Activated CD4-positive, alpha-beta T cell treated with anti-CD3 and anti-CD28 coated beads, Interleukin-2, amount 50 U/mL, for 24 hours (primary cell): ENCODE results near the gene CHRM5.
A peak's percentile ranks its signal among the peaks of the same experiment; 100 is the strongest.
"Not testable (repeated sequence)": the region's sequence is repeated elsewhere in the genome, so short reads cannot be mapped to it uniquely, and the experiment has no call there.

ENCODE experiments used
- DNase-seq, 2 donors: peaks; one replicate each; pipeline ENCODE4 v3.0.0-alpha.2; 2020; ENCODE audit warnings: low read depth in 1 of 2, low spot score in 1 of 2

Gene CHRM5

GRCh38 chr15:34038871-34039789 is 70.8 kb downstream of the CHRM5 start, which contains the start of gene AVEN:
AVEN (minus strand) TSS chr15:34039204; CDS start chr15:34039046, 158 bp downstream.
- peak; percentile 43 to 46 for DNase-seq

GRCh38 chr15:34039790-34040113 is 71.5 kb downstream of the CHRM5 start:
- DNase-seq, result no peak

GRCh38 chr15:34043391-34043790 is 75.1 kb downstream of the CHRM5 start:
- DNase-seq, result no peak

DNA sequence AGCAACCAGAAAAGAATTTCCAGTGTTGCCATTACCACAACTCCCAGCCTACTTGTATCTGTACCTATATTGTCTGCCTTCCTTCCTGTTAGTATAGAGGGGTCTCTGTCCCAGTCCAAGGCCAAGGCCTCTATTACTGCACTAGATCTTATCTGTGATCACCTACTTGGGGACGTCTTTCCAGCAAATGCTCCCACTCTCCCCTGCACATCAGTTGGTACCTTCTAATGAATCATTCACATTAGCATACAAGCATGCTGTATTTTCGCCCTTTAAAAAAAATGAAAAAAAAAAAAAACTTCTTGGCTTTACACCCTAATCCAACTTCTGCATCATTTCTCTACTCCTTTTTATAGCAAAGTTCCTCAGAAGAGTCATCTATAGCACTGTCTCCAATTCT is 75.5 kb downstream of the CHRM5 start:
- no peak for DNase-seq

DNA sequence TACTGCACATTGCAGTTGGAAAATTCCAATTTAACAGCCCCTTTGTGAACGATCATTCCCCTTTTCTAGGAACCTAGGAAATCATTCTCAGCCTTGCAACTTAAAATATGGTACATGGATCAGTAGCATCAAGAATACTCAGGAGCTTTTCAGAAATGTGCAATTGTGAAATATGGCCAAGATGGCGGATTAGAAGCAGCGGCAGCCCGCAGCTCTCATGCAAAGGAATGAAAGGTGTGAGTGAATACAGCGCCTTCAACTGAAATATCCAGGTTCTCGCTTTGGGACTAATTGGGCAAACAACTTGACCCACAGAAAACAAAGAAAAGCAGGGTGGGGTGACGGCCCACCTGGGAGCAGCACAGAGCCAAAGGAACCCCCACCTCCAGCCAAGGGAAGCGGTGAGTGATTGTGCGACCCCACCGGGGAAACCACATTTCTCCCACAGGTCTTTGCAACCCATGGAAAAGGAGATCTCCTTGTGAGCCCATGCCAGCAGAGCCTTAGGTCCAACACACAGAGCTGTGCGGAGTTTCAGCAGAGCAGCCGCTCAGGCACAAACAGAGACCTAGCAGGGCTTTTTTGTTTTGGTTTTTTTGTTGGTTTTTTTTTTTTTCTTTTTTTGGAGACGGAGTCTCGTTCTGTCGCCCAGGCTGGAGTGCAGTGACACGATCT is 78.3 kb downstream of the CHRM5 start:
- DNase-seq, result no peak

GRCh38 chr15:34047893-34048775 is 79.8 kb downstream of the CHRM5 start:
- DNase-seq, result no peak

- DNase-seq, result no peak
These were observed 80.8 kb downstream of the CHRM5 start for GRCh38 chr15:34049112-34049511.

- not testable (repeated sequence) for DNase-seq
These were observed 82.1 kb downstream of the CHRM5 start for GRCh38 chr15:34050385-34050784.

GRCh38 chr15:34054081-34054707 is 85.9 kb downstream of the CHRM5 start:
- DNase-seq, result no peak

GRCh38 chr15:34055868-34056595 is 87.7 kb downstream of the CHRM5 start:
- DNase-seq, result no peak

GRCh38 chr15:34056911-34057310 is 88.6 kb downstream of the CHRM5 start:
- no peak for DNase-seq

DNA sequence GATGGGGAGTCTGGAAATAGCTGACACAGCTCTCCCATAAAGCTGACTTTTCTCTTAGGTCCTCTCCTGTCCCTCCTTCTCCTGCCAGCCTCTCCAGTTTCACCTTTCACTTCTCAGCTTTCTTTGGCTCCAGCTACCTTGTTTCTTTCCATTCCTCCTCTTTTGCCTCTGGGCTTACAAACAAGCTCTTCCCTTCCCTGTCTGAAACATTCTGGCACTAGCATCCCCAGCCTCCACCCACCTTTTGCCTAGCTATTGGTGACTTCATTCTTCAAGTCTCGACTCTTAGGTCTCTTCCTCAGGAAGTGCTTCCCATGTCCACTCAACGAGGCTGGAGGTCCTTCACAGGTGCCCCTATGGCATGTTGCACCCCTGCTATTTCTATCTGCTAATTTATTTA is 91.2 kb downstream of the CHRM5 start:
- DNase-seq, result no peak

- no peak for DNase-seq
These were observed 91.6 kb downstream of the CHRM5 start for GRCh38 chr15:34059946-34060345.

DNA sequence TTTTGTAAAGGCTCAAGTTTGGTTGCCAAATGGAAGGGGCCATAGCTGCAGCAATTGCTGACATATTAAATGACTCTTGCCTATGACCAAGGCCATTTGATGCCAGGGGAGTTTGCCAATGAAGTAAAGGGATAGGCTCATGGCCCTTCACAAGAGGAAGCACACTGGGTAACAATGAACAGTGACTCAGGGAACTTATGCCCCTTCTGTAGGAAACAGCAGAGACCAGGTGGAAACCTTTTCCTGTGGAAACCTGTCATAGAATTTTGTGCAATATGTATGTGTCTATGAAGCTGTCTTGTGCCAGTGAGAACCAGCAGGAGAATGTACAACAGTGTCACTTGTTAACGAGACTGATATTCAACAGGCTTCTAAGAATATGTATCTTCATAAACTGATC is 96.1 kb downstream of the CHRM5 start:
- no peak for DNase-seq

DNA sequence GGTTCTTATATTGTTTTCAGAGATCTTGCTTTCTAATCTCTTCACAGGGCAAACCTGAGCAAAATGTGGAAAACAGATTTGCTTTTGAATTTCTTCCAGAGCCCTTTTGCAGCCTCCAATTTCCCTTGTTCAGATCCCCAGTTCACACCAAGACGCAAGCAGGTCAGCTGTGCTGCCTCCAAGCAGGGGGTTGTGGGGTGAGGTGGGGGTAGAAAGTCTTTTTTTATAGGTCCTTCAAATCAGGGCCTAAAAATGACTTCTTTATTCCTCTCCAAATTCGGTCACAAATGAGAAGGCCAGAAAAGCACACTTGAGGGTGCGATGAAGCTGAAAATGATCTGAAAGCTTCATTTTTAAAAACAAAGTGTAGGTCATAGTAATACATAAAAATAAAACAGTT is 97.0 kb downstream of the CHRM5 start:
- DNase-seq, result no peak

DNA sequence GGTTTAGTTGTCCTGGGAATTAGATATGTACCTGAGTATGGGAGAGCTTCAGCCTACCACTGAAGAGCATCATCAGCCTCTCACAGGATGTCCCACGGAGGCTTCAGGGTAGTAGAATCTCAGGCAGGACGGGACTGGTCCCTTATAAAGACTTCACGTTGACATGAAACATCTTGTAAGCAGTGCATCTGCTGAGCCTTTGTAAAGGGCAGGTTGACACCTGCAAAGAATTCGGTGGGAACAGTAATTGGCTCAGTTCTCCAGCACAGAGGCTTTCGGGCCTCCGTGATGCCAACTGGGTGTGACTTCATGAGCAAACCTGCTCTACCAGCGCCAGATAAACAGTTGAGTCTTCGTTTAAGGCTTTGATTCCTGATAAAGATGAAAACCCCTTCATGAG is 97.6 kb downstream of the CHRM5 start:
- DNase-seq, result no peak

DNA sequence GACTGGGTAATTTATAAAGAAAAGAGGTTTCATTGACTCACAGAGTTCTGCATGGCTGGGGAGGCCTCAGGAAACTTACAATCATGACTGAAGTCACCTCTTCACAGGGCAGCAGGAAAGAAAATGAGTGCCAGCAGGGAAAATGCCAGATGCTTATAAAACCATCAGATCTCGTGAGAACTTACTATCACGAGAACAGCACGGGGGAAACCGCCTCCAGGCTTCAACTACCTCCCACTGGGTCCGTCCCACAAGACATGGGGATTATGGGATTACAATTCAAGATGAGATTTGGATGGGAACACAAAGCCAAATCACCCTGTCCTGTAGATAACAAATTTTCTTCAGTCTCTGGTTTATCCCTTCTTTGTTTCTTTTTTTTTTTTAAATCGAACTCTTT is 101.7 kb downstream of the CHRM5 start:
- no peak for DNase-seq

- no peak for DNase-seq
These were observed 108.5 kb downstream of the CHRM5 start for GRCh38 chr15:34076785-34077184.

DNA sequence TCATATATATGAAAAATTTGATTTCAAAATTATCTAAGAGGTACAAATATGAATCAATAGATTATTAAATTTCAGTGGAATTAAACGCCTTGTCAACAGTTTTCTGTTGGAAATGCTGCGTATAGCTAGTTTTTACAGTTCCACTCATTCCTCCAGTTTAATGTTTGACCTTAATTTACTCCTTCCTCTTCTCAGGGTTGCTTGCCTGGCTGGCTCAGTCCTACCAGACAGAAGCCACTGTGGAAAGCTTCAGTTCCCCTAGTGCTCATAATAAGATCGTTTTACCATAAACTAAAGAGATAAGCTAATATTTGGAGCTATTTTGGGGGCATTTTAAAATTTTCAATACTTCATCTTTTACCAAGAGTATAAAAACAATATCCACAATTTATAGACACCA is 110.6 kb downstream of the CHRM5 start:
- DNase-seq, result no peak

- no peak for DNase-seq
These were observed 111.6 kb downstream of the CHRM5 start for GRCh38 chr15:34079904-34080303.
